Amniotic stem cell (primary cell): ENCODE data around the gene RPL19.
"Not testable (repeated sequence)": the region's sequence is repeated elsewhere in the genome, so short reads cannot be mapped to it uniquely, and the experiment has no call there.

Source experiments
- DNase-seq: peaks from one replicate; lab custom pipeline; 2025; lab: John Stamatoyannopoulos, UW

RPL19 gene

DNA sequence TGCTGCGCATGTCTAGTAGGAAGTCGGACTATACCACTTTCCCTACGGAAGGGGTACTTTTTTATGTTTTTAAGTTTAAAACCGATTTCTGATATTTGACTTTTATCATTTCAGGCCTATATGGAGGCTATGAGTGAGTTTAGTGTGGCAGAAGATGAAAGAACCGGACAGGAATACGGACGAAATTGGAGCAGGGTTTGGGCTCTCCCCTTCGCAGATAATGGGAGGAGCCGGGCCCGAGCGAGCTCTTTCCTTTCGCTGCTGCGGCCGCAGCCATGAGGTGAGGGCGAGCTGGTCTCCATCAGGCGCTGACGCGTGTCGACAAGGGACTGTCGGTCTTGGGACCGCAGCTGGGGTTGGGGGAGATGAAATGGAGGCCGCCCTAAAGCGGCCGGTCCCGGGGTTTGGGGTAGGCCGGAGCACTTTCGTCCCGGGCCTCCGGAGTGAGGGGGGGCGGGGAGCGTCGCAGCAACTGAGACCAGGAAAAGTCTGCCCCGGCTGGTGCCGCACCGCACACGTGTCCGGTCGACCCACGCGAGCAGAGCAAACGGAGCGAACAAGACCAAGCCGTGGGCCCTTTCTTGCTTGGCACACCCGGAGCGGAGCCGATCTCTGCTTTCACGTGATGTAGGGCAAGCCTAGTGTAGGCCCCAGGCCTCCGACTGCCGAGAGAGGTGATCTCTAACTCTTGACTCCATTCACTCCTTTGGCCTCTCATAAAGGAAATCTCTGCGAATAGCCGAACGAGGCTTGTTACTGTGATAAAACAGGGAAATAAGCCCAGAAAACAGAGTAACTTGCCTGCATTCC lies at the start of gene RPL19:
Gene RPL19, plus strand, starts transcription at position 214 of the 810 bp plus-strand sequence. Its CDS starts 62 bp downstream, at position 276.
- peak; percentile 72 for DNase-seq

DNA sequence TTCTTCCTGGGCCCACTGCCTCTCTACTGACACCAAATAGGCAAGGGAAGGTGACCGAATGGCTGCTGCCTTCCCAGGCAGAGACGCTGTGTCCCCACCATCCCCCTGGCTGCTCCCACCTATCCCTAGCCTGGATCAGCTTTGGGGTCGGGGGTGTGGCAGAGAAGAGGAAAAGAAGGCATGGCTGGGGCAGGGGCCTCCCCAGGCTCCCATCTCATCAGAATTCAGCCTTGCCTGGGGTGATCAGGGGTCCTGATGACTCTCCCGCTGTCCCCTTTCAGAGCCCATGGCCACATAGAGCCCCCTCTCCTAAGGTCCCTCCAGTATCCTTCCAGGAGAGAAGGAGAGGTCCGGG lies 49.3 kb upstream of the RPL19 start:
- DNase-seq, result no peak

DNA sequence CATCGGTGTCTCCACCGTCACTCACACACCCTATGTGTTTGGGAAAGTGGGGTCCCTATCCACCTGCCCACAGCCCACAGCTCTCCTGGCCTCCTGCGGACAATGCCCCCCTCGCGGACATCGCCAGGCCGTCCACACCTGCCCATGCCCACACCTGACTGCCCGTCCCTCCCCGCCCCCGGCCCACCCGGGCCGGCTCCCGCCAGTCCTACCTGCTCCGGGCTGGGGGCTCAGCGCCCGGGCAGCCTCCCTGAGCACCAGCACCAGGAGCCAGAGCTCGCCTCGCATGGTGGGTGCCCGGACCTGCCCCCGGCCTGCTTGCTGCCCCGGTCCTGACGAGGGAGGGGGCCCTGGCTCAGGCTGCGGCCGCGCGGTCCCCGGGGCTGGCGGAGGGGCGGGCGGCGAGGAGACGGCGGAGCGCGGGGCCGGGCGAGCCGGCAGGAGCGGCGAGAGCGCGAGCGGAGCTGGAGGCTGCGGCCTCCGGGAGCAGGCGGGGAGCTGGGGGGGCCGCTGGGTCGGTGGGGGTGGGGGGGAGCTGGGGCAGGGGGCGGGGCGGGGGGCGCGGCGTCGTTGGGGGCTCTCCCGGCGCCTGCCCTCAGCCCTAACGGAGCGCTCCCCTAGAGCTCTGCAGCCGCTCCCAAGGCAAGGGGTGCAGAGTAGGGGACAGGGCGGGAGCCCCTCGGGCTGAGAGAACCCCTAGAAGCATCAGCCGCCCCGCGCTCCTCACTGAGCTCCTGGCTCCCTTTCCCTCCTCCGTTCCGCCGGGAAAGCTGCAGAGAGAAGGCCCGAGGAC lies 48.7 kb upstream of the RPL19 start, which contains the start of gene PLXDC1:
Gene PLXDC1, minus strand, starts transcription at position 488 of the 793 bp plus-strand sequence. Its CDS starts 200 bp downstream, at position 288.
- DNase-seq, result no peak

DNA sequence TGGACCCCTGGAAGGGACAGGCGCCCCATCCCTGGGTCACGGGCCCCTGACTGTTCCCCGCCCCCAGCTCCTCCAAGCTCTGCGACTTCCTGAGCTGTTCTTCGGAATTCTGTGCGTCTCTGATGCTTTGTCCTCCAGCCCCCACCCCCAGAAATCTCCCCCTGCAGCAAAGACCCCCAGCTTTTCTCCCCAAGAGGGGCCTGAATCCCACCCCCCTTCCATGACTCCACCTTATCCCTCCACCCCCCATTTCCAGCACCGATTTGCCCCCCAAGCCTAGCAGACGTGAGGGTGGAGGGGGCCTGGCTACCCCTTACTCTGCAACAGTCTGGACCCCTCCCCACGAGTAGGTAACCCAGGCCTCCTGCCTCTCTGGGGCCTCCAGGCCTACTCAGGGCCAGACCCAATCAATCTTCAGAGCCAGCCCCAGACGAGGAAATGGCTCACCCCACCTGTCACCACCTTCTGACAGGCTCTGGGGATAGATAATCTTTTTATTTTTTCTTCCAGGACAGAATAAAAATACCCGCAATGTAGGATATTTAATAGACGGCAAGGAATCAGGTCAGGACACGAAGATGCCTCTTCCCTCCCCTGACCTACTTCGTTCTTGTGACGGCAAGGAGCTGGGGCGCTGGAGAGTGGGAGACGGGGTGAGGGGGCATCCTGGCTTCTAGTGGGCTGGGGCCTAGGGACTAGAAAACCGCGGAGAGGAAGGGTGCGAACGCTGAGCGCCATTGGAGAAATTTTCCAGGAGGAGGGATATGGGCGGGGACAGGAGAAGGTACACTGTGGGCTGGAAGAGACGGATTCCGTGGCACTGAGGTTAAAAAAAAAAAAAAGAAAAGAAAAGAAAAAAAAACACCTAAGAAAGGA lies 47.9 kb upstream of the RPL19 start:
- DNase-seq, result no peak

DNA sequence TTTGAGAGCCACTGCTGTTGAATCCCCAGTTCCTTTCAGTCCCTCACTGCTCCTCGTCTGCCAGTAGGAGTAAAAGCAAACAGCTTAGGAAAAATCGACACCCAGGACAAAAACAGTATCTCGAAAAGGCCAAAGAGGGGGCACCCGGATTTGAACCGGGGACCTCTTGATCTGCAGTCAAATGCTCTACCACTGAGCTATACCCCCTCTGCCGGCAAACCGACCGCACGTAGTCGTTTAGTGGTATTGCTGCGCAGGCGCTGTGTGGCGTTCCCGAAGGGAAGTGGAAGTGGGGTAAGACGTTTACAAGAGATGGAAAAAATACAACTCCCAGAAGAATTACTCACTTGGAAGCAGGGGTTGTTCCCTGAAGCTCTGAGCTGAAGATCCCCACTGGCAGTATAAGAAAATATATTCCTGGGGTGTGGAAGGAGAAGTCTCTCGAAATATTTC lies 46.5 kb upstream of the RPL19 start:
- peak; percentile 76 for DNase-seq

DNA sequence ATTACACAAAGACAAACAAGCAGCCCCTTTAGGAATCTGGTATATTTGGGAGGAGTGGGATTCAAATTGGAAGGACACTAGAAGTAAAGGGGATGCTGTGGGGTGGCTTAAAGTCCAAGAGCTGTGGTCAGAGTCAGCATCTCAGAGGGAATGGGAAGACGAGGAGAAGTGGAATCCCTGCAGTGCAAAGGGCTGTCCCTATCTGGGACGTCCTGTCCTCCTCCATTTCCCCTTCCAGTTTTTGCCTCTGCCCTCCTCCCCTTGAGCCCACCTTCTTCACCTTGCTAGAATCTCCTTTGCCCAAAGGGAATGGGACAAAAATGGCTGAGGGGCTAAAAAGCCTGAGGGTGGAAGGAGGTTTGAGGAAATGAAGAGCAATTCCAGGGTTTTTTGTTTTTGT lies 44.4 kb upstream of the RPL19 start:
- no peak for DNase-seq

DNA sequence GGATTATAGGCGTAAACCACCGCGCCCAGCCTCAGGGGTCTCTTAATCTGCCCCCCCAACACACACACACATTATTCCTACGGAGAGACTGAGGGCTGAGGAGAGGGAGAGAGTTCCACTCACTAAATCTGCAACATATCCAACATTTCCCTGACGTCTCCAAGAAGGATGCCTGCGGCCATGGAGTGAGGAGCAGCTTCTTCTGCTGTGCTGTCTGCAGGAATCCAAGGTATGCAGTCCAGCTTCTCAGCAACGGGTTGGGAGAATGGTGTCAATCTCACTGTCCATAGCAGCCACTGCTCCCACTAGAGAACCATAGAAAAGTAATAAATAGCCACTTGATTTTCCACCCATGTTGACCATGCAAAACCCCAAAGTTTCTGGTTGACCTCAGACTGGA lies 43.6 kb upstream of the RPL19 start:
- DNase-seq, result no peak

DNA sequence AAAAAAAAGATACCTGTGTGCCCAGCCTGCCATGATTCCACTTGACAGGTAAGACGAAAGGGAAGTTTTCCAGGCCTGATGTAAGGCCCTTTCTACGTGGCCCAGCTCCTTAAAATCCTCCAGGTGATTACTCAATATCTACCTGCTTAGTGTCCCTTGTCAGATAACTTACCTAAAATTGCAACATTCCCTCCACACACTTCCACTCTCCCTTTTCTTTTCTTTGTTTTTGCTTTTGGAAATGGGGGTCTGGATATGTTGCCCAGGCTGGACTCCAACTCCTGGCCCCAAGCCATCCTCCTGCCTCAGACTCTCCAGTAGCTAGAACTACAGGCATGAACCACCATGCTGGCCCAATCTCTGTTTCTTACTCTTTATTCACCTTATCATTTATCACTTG lies 41.5 kb upstream of the RPL19 start:
- no peak for DNase-seq

DNA sequence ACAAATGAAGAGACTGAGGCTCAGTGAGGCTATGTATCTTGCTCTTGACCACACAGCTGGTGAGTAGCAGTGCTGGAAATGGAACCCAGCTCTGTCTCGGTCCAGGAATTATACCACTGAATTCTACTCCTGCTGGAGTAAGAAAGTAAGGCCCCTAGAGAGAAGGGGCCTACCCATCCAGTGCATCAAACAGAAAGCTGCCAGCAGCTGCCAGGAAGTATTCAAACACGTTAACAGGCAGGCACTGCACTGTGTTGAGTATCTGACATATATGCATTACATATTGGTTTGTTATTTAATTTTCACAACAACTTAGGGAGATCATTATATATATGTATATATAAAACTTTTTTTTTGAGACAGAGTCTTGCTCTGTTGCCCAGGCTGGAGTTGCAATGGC lies 38.1 kb upstream of the RPL19 start:
- no peak for DNase-seq

DNA sequence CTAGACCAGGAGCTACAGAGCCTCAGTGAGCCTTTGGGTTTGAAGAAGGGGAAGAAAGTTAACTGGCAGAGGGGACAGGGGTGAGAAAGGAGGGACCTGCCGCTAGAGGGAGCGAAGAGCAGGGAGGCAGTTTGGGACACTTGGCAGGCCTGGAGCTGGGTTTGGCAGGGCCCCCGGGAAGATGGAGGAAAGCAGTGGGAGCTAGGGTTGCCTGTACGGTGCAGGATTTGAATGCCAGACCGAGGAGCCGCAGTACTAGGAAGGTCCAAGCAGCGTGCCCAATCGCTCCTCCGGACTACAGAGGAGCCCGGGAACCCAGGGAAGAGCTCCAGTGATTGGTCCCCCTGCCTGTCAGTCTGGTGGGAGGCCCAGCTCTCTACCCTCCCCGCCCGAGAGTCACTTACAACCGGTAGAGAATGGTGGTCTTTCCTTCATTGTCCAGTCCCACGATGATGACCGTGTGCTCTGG lies 35.4 kb upstream of the RPL19 start:
- DNase-seq, result peak; percentile 88

DNA sequence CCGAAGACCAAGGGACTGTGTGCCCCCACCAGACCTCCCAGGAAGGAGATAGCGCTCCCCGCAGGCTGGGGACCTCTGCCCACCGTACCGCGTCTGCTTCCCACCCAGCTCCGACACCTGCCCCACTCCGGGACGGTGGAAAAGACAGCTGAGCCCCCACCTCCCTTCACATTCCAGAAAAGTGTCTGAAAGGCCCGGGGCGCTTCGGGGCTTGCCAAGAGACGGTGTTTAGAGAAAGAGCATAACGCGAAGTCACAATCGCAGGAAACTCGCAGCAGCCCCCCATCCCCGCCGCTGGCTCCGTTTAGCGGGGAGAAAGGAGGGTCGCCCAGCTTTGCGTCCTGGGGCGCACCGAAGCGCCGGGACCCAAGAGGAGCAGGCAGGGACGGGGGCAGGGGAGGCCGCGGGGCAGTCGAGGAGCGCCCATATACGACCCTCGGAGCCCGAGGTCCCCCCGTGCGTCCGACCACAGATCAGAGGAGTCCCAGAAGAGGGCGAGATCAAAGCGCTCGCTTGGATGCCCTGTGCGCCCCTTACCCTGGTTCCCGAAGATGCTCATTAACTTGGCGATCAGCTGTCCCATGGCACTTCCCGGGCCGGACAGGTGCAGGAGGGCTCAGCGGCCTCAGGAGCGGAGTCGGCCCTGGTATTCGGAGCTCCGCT lies 34.8 kb upstream of the RPL19 start:
- no peak for DNase-seq

DNA sequence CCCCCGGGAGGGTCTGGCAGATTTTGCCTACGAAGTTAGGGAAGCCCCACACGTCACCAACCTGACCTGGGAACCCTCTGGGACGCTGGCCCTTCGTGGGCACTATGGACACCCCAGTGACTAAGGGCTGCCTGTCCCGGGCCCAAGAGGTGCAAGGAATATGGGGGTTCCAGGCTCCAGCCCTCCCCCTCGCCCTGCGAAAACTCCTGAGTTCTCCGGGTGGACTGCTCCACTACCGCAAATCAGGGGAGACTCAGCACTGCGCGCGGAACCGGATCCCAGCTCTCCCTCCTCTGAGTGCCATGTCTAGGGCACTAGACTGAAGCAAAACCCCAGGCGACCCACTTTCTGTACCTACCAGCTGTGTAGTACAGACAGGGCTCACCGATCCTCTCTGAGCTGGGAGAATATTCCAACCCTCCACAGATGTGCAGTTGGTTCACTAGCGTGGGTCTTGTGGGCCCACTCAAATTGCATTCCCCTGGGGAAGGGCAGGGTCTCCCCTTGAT lies 34.2 kb upstream of the RPL19 start, which contains the start of gene ARL5C:
Gene ARL5C, minus strand, starts transcription at position 321 of the 509 bp plus-strand sequence. CDS start 401 bp downstream, outside the sequence.
- no peak for DNase-seq

DNA sequence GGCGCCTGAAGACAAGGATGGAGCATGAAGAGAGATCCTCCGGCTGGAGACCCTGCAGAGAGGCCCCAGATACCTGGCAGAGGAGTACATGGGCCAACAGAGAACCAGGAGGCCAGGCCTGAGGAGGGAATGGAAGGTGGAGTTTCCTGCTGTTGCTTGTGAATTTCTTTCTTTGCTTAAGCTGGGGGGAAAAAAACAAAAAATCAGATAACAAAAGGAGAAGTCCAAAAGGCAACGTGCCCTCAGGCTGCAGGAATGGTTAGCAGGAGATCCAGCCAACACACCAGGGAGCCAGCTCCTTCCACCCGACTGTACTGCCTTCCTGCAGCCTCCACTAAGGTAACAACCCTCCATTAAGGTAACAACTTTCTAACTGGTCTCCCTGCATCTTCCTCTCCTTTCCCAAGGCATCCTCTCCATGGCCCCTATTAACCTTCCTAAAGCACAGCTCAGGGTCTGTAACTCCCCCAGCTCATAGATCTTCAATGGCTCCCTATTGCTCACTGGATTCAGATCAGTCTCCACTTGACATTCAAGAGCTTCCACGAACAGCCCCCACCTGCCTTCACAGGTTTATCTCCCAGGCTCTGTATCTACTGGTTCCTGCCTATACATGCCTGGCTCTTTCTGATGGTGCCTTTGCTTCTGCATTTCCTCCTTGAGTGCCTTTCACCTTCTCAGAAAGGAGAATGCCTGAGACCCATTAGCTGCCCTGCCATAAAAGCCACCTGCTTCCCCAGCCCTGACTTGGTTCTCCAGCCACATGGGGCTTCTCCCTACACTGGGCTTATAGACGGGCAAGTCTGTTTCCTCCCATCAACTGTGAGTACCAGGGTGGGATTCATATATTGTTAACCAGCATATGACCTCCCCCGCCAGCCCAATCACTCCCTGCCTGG lies 33.4 kb upstream of the RPL19 start:
- DNase-seq, result no peak

DNA sequence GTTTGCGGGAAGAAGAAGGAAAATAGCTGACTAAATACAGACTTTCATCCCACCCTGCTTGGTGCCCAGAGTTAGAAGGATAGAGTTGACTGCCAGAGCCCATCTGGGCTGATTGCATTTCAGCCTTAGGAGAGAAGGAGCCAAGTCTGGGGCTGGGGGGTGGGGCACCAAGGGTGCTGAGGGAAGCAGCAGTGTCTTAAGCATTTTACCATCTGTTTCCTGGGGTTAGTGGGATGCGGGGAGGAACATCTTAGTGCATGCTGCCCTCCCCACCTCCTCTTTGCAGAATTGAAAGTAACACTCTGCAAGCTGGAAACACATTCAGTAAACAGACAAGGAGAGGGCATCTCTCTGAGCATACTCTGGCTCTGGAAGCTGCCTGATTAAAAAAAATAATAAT lies 32.6 kb upstream of the RPL19 start:
- no peak for DNase-seq

DNA sequence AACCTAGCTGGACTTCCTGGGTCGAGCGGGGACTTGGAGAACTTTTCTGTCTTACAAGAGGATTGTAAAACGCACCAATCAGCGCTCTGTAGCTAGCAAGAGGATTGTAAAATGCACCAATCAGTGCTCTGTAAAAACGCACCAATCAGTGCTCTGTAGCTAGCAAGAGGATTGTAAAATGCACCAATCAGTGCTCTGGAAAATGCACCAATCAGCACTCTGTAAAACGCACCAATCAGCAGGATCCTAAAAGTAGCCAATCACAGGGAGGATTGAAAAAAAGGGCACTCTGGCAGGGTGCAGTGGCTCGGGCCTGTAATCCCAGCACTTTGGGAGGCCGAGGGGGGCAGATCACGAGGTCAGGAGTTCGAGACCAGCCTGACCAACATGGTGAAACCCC lies 31.6 kb upstream of the RPL19 start:
- not testable (repeated sequence) for DNase-seq

DNA sequence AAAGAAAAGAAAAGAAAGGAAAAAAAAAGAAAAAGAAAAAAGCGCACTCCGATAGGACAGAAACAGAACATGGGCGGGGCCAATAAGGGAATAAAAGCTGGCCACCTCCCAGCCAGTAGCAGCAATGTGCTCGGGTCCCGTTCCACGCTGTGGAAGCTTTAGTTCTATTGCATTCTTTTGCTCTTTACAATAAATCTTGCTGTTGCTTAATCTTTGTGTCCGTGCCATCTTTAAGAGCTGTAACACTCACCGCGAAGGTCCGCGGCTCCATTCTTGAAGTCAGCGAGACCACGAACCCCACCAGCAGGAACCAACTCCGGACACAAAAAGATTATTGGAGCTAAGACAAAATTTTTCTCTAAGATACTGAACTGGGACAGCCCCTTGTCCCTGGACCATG lies 31.0 kb upstream of the RPL19 start:
- no peak for DNase-seq

DNA sequence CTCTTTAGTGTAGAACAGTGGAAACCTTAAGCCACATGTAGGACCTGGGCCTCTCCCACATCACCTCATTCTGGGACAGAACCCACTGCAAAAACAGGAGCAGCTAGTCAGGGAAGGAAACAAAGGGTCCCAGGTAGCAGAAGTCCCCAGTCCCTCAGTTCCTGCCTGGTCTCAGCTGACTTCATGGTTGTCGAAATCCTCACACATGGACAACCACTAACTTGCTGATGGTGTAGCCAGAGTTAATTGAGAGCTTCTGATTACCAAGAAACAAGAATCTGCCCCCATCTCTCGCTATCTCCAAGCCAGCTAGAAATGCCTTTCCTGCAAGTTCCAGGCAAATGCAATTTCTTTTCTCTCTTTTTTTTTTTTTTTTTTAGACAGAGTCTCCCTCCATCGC lies 30.6 kb upstream of the RPL19 start:
- DNase-seq, result no peak

DNA sequence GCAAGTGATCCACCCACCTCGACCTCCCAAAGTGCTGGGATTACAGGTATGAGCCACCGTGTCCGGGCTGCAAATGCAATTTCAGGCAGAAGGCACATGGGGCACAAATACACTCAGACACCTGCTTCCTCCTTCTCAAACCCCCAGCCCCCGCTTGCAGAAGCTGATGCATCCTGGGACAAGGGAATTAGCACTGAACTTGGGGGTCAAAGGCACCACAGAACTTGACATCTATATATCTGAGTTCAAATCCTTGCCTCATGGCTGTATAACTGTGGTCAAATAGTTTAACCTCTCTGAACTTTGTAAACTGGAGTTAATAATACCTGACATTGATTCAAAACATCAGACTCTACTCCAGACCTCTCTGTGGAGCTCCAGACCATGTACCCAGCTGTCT lies 30.0 kb upstream of the RPL19 start:
- no peak for DNase-seq

DNA sequence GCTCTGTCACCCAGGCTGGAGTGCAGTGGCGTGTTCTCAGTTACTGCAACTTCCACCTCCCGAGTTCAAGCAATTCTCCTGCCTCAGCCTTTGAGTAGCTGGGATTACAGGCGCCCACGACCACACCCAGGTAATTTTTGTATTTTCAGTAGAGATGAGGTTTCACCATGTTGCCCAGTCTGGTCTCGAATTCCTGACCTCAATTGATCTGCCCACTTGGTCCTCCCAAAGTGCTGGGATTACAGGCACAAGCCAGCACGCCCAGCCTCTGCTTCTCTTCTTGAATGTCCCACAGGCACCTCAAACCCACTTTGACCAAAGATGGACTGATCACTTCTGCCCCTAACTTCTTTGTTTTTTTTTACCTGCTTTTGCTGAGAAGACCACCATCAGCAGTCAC lies 29.5 kb upstream of the RPL19 start:
- DNase-seq, result no peak

DNA sequence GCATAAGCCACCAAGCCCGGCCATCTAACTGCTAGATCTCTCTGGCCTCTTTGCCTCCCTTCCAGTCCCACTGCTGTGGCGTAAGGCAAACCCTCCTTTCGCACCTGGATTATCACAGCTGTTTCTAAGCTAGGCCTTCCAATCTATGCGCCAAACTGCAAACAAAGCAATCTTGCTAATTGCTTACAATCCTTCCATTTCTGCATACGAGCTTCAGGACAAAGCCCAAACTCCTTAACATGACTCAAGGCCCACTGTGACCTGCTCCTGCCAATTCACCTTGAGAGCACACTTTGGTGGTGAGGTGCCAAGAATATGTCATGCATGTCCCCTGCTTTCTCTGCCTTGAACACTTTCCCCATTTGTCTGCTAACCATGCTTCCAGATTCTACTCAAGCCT lies 28.1 kb upstream of the RPL19 start:
- DNase-seq, result no peak
